Suprapubic skin (tissue), 4 donors: ENCODE data around the gene PCSK2. TPM values are rescaled to one million over a fixed set of nuclear protein-coding genes. Genes with fewer than 3 reads are reported as not detected.

Experiments used
- DNase-seq, 2 donors: peaks; one replicate each; pipeline ENCODE4 v3.0.0-alpha.2; 2019; ENCODE audit warnings: low spot score in 2 of 2
- H3K27ac ChIP-seq: fragments of 200-600 bp; sonication (generic); one replicate; pipeline ENCODE4 v1.5.1; 2019
- H3K27me3 ChIP-seq: fragments of 200-600 bp; sonication (generic); one replicate; pipeline ENCODE4 v1.5.1; 2019
- H3K36me3 ChIP-seq: fragments of 200-600 bp; sonication (generic); one replicate; pipeline ENCODE4 v1.5.1; 2019
- H3K4me1 ChIP-seq: fragments of 200-600 bp; sonication (generic); one replicate; pipeline ENCODE4 v1.5.1; 2019
- H3K4me3 ChIP-seq: fragments of 200-600 bp; sonication (generic); one replicate; pipeline ENCODE4 v1.5.1; 2019; ENCODE audit warnings: mild to moderate bottlenecking
- H3K9me3 ChIP-seq: fragments of 200-600 bp; sonication (generic); one replicate; pipeline ENCODE4 v1.5.1; 2019
- EP300 ChIP-seq: sonication (generic); formaldehyde crosslinking; IDR thresholded peaks from one replicate; pipeline ENCODE4 v1.6.1; 2017; ENCODE audit warnings: antibody characterized with exemption
- POLR2A ChIP-seq, 2 donors: fragments of 450-650 bp; IDR thresholded peaks; one replicate each; pipeline ENCODE4 v1.6.1; 2017; ENCODE audit warnings: antibody characterized with exemption in 2 of 2, mild to moderate bottlenecking in 2 of 2, moderate library complexity in 2 of 2
- POLR2AphosphoS5 ChIP-seq, 3 donors: sonication (generic); formaldehyde crosslinking; IDR thresholded peaks; one replicate each; pipeline ENCODE4 v1.6.1; 2017; ENCODE audit warnings: antibody characterized with exemption in 3 of 3
- WGBS: methylation state at CpG from one replicate; pipeline ENCODE4 v1.1.5; 2018; 5-methylcytosine and 5-hydroxymethylcytosine counted together
- total RNA-seq, 4 donors: library from RNA; depleted of rRNA; stranded (reverse); fragments of >200 nt; gene quantifications; one replicate each; pipeline ENCODE4 v1.1.0, GENCODE V29; 2016
- TF ChIP-seq, protein P1 (sequence below), 2 donors: fragments of 200-600 bp in 1 of 2; fragments of 450-650 bp in 1 of 2; sonication (generic) in 1 of 2; IDR thresholded peaks; one replicate each; pipeline ENCODE4 v1.5.1; 2016 to 2019; ENCODE audit warnings: antibody characterized with exemption in 2 of 2, mild to moderate bottlenecking in 1 of 2, moderate library complexity in 1 of 2

The PCSK2 gene
- total RNA-seq, 4 donors from 2014 or later, result 5.2 to 23.1 (median 12.9) TPM

DNA sequence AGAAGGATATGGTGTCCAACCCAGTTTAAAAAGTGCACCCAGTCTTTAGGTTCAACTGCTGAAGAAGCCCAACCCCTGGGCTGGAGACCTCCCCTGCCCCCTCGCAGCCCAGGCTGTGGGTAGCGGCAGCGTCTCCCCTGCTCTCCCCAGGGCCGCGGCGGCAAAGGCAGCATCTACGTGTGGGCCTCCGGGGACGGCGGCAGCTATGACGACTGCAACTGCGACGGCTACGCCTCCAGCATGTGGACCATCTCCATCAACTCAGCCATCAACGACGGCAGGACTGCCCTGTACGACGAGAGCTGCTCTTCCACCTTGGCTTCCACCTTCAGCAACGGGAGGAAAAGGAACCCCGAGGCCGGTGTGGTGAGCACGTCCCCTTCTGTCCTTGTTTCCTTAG, 226.8 kb downstream of the PCSK2 start:
- Histone ChIP-seq H3K27me3 (peaks cover 22% of the 10 kb centered on the region), H3K4me1 (no peaks in the 10 kb centered on the region), H3K9me3 (no peaks in the 10 kb centered on the region), H3K27ac (no peak overlapping the region), H3K36me3 (no peaks in the 10 kb centered on the region), H3K4me3 (no peak overlapping the region)
- WGBS, result 89% methylated on average over 22 of the region's 22 CpGs
- DNase-seq, result no peak
- TF ChIP-seq POLR2A (IDR thresholded peaks at IDR 0.05) (no peak), POLR2AphosphoS5 (IDR thresholded peaks at IDR 0.05) (no peak), EP300 (no peak)
- TF ChIP-seq, protein P1, sequence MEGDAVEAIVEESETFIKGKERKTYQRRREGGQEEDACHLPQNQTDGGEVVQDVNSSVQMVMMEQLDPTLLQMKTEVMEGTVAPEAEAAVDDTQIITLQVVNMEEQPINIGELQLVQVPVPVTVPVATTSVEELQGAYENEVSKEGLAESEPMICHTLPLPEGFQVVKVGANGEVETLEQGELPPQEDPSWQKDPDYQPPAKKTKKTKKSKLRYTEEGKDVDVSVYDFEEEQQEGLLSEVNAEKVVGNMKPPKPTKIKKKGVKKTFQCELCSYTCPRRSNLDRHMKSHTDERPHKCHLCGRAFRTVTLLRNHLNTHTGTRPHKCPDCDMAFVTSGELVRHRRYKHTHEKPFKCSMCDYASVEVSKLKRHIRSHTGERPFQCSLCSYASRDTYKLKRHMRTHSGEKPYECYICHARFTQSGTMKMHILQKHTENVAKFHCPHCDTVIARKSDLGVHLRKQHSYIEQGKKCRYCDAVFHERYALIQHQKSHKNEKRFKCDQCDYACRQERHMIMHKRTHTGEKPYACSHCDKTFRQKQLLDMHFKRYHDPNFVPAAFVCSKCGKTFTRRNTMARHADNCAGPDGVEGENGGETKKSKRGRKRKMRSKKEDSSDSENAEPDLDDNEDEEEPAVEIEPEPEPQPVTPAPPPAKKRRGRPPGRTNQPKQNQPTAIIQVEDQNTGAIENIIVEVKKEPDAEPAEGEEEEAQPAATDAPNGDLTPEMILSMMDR (IDR thresholded peaks at IDR 0.05), result no peak

DNA sequence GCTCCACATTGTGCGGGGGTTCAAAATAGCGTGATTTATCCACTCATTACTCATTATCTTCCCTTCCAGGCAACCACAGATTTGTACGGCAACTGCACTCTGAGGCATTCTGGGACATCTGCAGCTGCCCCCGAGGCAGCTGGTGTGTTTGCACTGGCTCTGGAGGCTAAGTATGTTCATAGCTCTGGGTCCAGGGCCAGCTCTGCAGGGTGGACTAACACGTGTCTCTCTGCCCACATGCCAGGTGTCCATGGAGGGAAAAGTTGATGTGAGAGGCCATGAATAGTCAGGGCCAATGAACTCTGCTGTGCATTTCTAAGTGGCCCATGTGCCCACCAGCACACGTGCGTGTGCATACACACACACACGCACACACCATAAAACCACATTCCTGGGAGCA, 229.4 kb downstream of the PCSK2 start:
- no peaks in the 10 kb centered on the region for H3K36me3 ChIP-seq
- peak in 1 of 2 donors; percentile 13 for DNase-seq
- H3K4me3 ChIP-seq, result no peak overlapping the region
- peaks cover 22% of the 10 kb centered on the region for H3K27me3 ChIP-seq
- no peaks in the 10 kb centered on the region for H3K4me1 ChIP-seq
- no peaks in the 10 kb centered on the region for H3K9me3 ChIP-seq
- TF ChIP-seq EP300, result no peak
- TF ChIP-seq POLR2A (IDR thresholded peaks at IDR 0.05), result no peak
- TF ChIP-seq, protein P1 (IDR thresholded peaks at IDR 0.05), result no peak
- TF ChIP-seq POLR2AphosphoS5 (IDR thresholded peaks at IDR 0.05), result no peak
- H3K27ac ChIP-seq, result no peak overlapping the region
- WGBS, result 78% methylated on average over 8 of the region's 8 CpGs

DNA sequence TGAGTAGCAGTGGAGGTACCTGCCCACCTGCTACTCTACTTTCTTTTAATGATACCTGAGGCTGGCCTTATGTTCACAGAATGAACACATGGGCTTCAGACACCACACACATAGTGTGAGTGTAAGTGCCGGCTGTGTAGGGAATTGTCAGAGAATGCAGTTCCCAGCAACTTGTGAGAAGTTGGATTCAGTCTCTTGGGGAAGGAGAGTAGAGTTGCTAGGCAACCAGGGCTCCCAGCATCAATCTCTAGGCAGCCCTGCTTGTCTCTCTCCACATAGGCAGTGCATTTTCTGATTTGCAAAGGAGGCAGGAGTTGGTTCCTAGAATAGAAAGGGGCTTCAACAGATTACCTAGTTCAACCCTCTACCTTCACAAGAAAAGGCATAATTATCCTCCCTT, 230.2 kb downstream of the PCSK2 start:
- 75% methylated on average over 1 of the region's 1 CpG for WGBS

DNA sequence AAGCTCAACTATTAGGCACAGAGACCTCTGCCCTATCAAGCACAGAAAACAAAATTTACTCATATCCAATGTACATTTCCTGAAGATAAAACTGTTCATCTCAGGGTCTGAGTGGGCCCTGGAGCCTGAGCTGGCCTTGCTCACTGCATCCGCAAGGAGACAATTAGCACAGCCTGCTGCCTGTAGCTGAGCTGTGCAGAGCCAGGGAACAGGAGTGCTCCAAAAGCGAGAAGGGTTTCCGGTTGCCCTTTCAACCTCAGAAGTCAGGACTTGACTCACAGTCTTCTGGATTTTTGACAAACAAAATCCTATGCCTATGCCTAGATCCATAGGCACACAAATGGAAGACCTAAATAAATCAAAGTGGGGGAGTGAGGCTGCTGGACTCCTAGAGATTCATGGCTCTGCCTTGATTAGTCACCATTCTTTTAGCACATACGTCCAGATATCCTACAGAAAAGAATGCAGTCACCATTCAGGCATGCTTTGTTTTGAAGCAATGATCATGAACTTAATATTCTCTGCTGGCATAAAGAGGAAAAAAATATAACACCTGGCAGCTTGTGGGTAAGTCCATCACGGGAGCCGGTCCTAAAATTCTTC, 230.8 kb downstream of the PCSK2 start:
- Histone ChIP-seq H3K27ac (no peak overlapping the region), H3K9me3 (no peaks in the 10 kb centered on the region), H3K4me3 (no peak overlapping the region), H3K4me1 (no peaks in the 10 kb centered on the region), H3K36me3 (no peaks in the 10 kb centered on the region), H3K27me3 (peaks cover 17% of the 10 kb centered on the region)
- 88% methylated on average over 6 of the region's 6 CpGs for WGBS
- DNase-seq, result peak in 1 of 2 donors; percentile 16
- no peak for TF ChIP-seq POLR2A (IDR thresholded peaks at IDR 0.05)

More for the DNA sequence above, 230.2 kb downstream of the PCSK2 start:
- Histone ChIP-seq H3K4me1 (no peaks in the 10 kb centered on the region), H3K9me3 (no peaks in the 10 kb centered on the region), H3K27ac (no peak overlapping the region), H3K27me3 (peaks cover 22% of the 10 kb centered on the region), H3K36me3 (no peaks in the 10 kb centered on the region), H3K4me3 (no peak overlapping the region)
- peak in 1 of 2 donors; percentile 18 for DNase-seq
- TF ChIP-seq EP300 (no peak), POLR2A (IDR thresholded peaks at IDR 0.05) (no peak), POLR2AphosphoS5 (IDR thresholded peaks at IDR 0.05) (no peak)
- TF ChIP-seq, protein P1 (IDR thresholded peaks at IDR 0.05), result no peak

DNA sequence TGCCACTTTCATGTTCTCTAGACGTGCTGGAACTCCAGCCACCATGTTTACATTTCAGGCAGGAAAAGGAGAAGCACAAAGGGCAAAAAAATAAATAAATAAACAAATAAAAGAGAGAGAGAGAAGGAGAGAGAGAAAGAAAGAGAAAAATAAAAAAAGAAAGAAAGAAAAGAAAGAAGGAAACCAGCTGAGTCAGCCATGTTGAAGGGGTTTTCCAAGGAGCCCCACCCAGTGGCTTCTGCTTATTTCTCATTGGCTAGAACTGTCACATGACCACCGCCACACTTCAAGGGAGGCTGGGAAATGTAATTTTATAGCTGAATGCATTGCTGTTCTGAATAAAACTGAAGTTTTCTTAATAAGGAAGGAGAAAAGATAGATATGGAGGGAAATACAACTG, 233.3 kb downstream of the PCSK2 start:
- H3K4me1 ChIP-seq, result no peaks in the 10 kb centered on the region
- DNase-seq, result no peak
- H3K27ac ChIP-seq, result no peak overlapping the region
- H3K27me3 ChIP-seq, result peaks cover 4% of the 10 kb centered on the region
- H3K4me3 ChIP-seq, result no peak overlapping the region
- TF ChIP-seq POLR2AphosphoS5 (IDR thresholded peaks at IDR 0.05) (no peak), EP300 (no peak), POLR2A (IDR thresholded peaks at IDR 0.05) (no peak)
- TF ChIP-seq, protein P1 (IDR thresholded peaks at IDR 0.05), result no peak
- no peaks in the 10 kb centered on the region for H3K36me3 ChIP-seq
- no peaks in the 10 kb centered on the region for H3K9me3 ChIP-seq
- WGBS, result 84% methylated on average over 2 of the region's 2 CpGs

DNA sequence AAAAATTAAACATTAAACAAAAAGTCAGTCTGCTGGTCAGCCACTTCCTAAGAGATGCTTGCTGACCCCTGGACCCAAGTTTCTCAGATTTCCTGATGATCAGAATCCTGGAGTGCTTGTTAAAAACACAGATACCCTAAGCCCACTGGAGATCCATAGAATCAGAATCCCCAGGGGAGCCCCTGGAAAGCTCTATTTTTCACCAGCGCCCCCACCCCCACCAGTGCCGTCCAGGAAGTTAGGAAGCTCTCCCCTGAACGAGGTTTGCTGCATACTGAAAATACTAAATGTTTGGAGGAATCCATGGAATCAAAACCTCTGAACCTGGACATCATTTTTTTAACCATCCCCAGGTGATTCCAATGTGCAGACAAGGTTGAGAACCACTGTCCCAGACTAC, 235.1 kb downstream of the PCSK2 start:
- Histone ChIP-seq H3K27ac (no peak overlapping the region), H3K36me3 (no peaks in the 10 kb centered on the region), H3K9me3 (no peaks in the 10 kb centered on the region), H3K4me3 (no peak overlapping the region), H3K27me3 (no peaks in the 10 kb centered on the region), H3K4me1 (no peaks in the 10 kb centered on the region)
- 70% methylated on average over 3 of the region's 3 CpGs for WGBS
- TF ChIP-seq EP300 (no peak), POLR2A (IDR thresholded peaks at IDR 0.05) (no peak), POLR2AphosphoS5 (IDR thresholded peaks at IDR 0.05) (no peak)
- TF ChIP-seq, protein P1 (IDR thresholded peaks at IDR 0.05), result no peak
- peak in 1 of 2 donors; percentile 50 for DNase-seq
